ENCODE data around the gene SKI. TPM values are rescaled to one million over a fixed set of nuclear protein-coding genes. Genes with fewer than 3 reads are reported as not detected.

Gene SKI
- total and polyA plus RNA-seq, 4 donors = 17.1 to 90.7 (median 40.7) TPM

DNA sequence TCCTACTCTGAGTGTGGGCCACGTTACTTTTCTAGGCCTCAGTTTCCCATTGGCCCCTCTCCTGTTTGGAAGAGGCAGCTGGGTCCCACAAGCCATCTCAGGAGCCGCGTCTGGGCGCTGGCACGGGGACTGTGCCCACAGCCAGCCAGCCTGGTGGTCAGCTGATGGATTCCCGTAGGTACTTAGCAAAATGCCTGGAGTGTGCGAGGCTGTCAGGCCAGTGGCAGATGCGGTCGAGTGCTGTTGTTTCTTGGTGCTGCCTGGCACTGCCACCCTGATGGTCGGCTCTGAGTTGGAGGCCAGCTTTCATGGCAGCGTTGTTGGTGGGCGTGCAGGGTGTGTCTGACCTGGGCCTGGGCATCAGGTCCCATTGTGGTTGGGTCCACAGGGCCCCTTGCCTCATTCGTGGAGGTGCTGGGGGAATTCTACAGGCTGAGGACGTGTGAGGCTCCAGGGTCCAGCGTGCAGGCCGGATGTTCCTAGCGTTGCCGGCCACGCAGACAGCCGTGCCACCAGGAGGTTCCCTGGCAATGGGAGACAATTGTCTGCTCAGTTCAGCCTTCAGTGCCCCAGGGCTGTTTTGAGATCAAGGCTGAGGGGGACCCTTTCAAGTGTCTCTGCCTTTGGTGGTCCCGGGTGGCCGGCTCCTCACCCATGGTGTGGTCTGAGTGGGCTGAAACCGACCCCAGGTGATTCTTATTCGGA lies 20.9 kb downstream of the SKI start:
- TF ChIP-seq, protein P1, sequence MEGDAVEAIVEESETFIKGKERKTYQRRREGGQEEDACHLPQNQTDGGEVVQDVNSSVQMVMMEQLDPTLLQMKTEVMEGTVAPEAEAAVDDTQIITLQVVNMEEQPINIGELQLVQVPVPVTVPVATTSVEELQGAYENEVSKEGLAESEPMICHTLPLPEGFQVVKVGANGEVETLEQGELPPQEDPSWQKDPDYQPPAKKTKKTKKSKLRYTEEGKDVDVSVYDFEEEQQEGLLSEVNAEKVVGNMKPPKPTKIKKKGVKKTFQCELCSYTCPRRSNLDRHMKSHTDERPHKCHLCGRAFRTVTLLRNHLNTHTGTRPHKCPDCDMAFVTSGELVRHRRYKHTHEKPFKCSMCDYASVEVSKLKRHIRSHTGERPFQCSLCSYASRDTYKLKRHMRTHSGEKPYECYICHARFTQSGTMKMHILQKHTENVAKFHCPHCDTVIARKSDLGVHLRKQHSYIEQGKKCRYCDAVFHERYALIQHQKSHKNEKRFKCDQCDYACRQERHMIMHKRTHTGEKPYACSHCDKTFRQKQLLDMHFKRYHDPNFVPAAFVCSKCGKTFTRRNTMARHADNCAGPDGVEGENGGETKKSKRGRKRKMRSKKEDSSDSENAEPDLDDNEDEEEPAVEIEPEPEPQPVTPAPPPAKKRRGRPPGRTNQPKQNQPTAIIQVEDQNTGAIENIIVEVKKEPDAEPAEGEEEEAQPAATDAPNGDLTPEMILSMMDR (IDR thresholded peaks at IDR 0.05; ENCODE audit: control extremely low read depth, extremely low read depth) = no peak
- Histone ChIP-seq H3K27ac (ENCODE audit: low read depth in 1 of 2, low read length in 1 of 2) (peak overlapping the region in 1 of 2 donors; percentile 81), H3K9me3 (ENCODE audit: control insufficient read depth in 4 of 4, insufficient read depth in 3 of 4, low read length in 3 of 4) (no peaks in the 10 kb centered on the region), H3K9ac (ENCODE audit: insufficient read depth in 1 of 2, low read length in 2 of 2) (no peak overlapping the region), H3K4me1 (ENCODE audit: control insufficient read depth in 5 of 5, insufficient read depth in 5 of 5, low read length in 5 of 5) (peaks cover 6 to 63% (median 47%) of the 10 kb centered on the region in 5 donors), H3K27me3 (ENCODE audit: control insufficient read depth in 3 of 3, insufficient read depth in 3 of 3, low read length in 2 of 3) (no peaks in the 10 kb centered on the region), H3K36me3 (ENCODE audit: control insufficient read depth in 4 of 4, insufficient read depth in 4 of 4, low read length in 4 of 4) (peaks cover 0 to 6% (median 3%) of the 10 kb centered on the region in 4 donors), H3K4me3 (no peak overlapping the region)
- DNase-seq (no peak), ATAC-seq (ENCODE audit: insufficient read depth, low FRiP score) (no peak)
- 68 to 90% methylated on average over 24 of the region's 24 CpGs for WGBS, 2 donors

DNA sequence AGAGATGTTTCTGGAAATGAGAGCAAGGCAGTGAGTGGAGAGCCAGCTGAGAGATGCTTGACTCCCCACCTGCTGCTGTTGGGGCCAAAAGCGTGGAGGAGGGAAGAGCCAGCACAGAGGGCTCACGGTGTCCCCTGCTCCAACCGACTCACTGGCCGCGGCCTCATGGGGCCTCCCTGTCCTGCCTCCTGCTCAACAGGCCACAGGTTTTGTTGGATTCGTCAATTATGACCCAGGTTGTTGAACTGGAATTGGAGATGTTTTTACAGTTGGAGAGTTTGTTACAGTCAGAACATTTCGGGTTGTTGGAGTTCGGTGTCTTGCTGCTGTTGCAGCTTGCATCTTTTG lies 21.4 kb downstream of the SKI start:
- TF ChIP-seq, protein P1 (IDR thresholded peaks at IDR 0.05; ENCODE audit: control extremely low read depth, extremely low read depth) = no peak
- Histone ChIP-seq H3K9me3 (ENCODE audit: control insufficient read depth in 4 of 4, insufficient read depth in 3 of 4, low read length in 3 of 4) (no peaks in the 10 kb centered on the region), H3K4me1 (ENCODE audit: control insufficient read depth in 5 of 5, insufficient read depth in 5 of 5, low read length in 5 of 5) (peaks cover 6 to 67% (median 47%) of the 10 kb centered on the region in 5 donors), H3K4me3 (no peak overlapping the region), H3K9ac (ENCODE audit: insufficient read depth in 1 of 2, low read length in 2 of 2) (no peak overlapping the region), H3K27me3 (ENCODE audit: control insufficient read depth in 3 of 3, insufficient read depth in 3 of 3, low read length in 2 of 3) (no peaks in the 10 kb centered on the region), H3K36me3 (ENCODE audit: control insufficient read depth in 4 of 4, insufficient read depth in 4 of 4, low read length in 4 of 4) (peaks cover 0 to 8% (median 3%) of the 10 kb centered on the region in 4 donors), H3K27ac (ENCODE audit: low read depth in 1 of 2, low read length in 1 of 2) (peak overlapping the region in 1 of 2 donors; percentile 81)
- 83 to 88% methylated on average over 8 of the region's 8 CpGs for WGBS, 2 donors
- DNase-seq = no peak
- no peak for ATAC-seq (ENCODE audit: insufficient read depth, low FRiP score)

DNA sequence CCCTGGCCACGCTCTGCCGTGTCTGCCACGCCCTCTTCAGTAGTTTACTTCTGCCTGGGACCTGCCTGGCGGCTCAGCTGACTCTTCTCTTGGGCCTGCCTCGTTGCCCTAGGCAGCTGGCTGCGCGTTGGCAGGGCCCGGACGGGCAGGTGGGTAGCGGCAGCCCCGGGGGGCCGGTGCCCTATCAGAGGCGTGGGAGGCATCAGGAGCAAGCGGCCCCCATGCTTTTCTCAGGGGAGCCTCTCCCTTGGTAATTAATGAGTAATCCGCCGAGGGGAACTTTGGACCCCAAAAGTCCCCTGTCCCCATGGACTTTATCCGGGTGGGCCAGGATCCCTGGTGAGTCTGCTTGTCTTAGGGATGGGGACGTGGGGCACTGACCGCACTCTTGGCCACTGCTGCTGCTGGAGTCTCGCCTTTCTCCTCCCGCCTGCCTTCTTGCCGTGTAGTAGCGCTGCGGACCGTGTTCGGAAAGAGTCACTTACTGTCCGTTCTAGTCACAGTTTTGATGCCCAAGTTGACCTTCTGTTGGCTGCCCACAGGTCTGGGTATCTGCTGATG lies 22.7 kb downstream of the SKI start:
- WGBS, 2 donors = 81 to 86% methylated on average over 27 of the region's 27 CpGs
- Histone ChIP-seq H3K4me3 (no peak overlapping the region), H3K9me3 (ENCODE audit: control insufficient read depth in 4 of 4, insufficient read depth in 3 of 4, low read length in 3 of 4) (peaks cover 0 to 5% (median 1%) of the 10 kb centered on the region in 4 donors), H3K27ac (ENCODE audit: low read depth in 1 of 2, low read length in 1 of 2) (peak overlapping the region in 1 of 2 donors; percentile 42), H3K27me3 (ENCODE audit: control insufficient read depth in 3 of 3, insufficient read depth in 3 of 3, low read length in 2 of 3) (no peaks in the 10 kb centered on the region), H3K9ac (ENCODE audit: insufficient read depth in 1 of 2, low read length in 2 of 2) (no peak overlapping the region), H3K36me3 (ENCODE audit: control insufficient read depth in 4 of 4, insufficient read depth in 4 of 4, low read length in 4 of 4) (peaks cover 0 to 8% (median 3%) of the 10 kb centered on the region in 4 donors), H3K4me1 (ENCODE audit: control insufficient read depth in 5 of 5, insufficient read depth in 5 of 5, low read length in 5 of 5) (peaks cover 11 to 72% (median 47%) of the 10 kb centered on the region in 5 donors)
- ATAC-seq (ENCODE audit: insufficient read depth, low FRiP score) (no peak), DNase-seq (no peak)
- TF ChIP-seq, protein P1 (IDR thresholded peaks at IDR 0.05; ENCODE audit: control extremely low read depth, extremely low read depth) = no peak
